HUES64 (cell line): ENCODE results near the gene ZDHHC24.
"Not testable (repeated sequence)": the region's sequence is repeated elsewhere in the genome, so short reads cannot be mapped to it uniquely, and the experiment has no call there.

ENCODE experiments used
- H3K27ac ChIP-seq: 2 replicates; pipeline ENCODE4 v1.7.0; 2013; ENCODE audit warnings: low read depth, low read length, inconsistent platforms
- H3K27me3 ChIP-seq: 2 replicates; pipeline ENCODE4 v1.6.1; 2013; ENCODE audit warnings: mild to moderate bottlenecking, low read length; ENCODE audit not compliant: insufficient read depth
- H3K36me3 ChIP-seq: 2 replicates; pipeline ENCODE4 v1.6.1; 2013; ENCODE audit warnings: mild to moderate bottlenecking, low read length; ENCODE audit not compliant: insufficient read depth
- H3K4me1 ChIP-seq: 2 replicates; pipeline ENCODE4 v1.6.1; 2013; ENCODE audit warnings: mild to moderate bottlenecking, low read length, moderate library complexity; ENCODE audit not compliant: insufficient read depth
- H3K4me3 ChIP-seq: 2 replicates; pipeline ENCODE4 v1.5.1; 2013; ENCODE audit warnings: mild to moderate bottlenecking, low read length, moderate library complexity
- H3K9ac ChIP-seq: 2 replicates; pipeline ENCODE4 v1.6.1; 2013; ENCODE audit warnings: mild to moderate bottlenecking, low read depth, low read length
- H3K9me3 ChIP-seq: 2 replicates; pipeline ENCODE4 v1.6.1; 2013; ENCODE audit warnings: low read depth, low read length; ENCODE audit not compliant: insufficient read depth
- WGBS: fragments of 150-250, 120-280 bp; methylation state at CpG from one replicate; pipeline ENCODE4 v1.1.7; 2013; ENCODE audit warnings: missing lambda C conversion rate; 5-methylcytosine and 5-hydroxymethylcytosine counted together

The ZDHHC24 gene

DNA sequence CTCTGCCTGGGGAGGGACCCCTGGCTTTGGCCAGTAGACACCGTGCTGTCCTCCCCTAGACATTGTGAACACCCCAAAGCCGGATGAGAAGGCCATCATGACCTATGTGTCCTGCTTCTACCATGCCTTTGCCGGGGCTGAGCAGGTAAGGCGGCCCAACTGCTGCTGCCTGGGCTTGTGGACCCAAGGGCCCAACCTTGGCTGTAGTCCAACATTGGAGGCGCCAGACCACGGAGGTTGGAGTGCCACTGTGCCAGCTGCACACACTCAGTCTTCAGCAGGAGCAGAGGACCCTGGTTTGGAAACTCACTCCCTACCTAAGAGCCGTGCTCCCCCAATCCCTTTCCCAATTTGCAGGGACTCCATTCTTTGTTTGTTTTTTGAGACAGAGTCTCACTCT lies 10.2 kb upstream of the ZDHHC24 start:
- Histone ChIP-seq H3K4me3 (no peak overlapping the region), H3K27ac (no peak overlapping the region), H3K9me3 (no peaks in the 10 kb centered on the region), H3K36me3 (peaks cover 40% of the 10 kb centered on the region; the same call in 1 of the 2 replicates), H3K27me3 (no peaks in the 10 kb centered on the region), H3K9ac (no peak overlapping the region), H3K4me1 (no peaks in the 10 kb centered on the region)
- 96% methylated on average over 7 of the region's 7 CpGs for WGBS

DNA sequence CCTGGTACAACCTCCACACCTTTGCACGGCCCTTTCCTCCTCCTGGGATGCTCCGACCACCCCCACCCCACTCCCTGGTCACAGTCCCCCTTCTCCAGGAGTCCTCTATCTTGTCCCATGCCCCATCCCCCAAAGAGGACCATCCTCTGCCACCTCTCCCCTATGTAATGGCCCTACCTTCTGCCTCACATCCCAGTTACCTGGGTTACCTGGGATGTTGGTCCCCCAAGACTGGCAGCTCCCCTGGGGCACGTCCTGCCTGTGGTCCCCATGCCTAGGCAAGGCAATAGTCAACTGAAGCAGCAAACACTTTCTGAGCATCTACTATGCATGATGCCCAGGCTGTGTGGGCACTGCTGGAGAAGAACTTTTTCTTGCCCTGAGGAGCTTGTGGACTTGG lies 9.6 kb upstream of the ZDHHC24 start:
- Histone ChIP-seq H3K4me3 (no peak overlapping the region), H3K27ac (no peak overlapping the region), H3K9ac (no peak overlapping the region), H3K36me3 (peaks cover 34% of the 10 kb centered on the region; the same call in 1 of the 2 replicates), H3K4me1 (no peaks in the 10 kb centered on the region), H3K9me3 (no peaks in the 10 kb centered on the region), H3K27me3 (no peaks in the 10 kb centered on the region)
- 83% methylated on average over 3 of the region's 3 CpGs for WGBS

DNA sequence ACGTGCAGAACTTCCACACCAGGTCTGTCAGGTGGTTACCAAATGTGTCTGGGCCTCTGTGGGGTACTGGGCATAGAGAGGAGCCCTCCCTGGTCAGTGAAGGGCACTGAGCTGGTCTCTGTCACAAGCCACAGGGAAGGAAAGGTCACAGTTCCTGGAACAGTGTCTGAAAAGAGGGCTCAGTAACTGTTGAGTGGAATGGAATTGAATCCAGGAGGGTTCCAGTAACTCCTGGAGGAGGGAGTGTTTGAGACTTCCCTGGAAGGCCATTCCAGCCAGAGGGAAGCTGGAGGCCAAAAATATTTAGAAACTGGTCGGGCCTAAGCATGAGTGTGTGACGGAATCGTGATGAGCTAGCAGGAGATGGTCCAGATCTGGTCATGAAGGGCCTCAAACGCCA lies 8.8 kb upstream of the ZDHHC24 start:
- Histone ChIP-seq H3K4me3 (no peak overlapping the region), H3K36me3 (peaks cover 31% of the 10 kb centered on the region; the same call in 1 of the 2 replicates), H3K9ac (no peak overlapping the region), H3K27ac (no peak overlapping the region), H3K4me1 (no peaks in the 10 kb centered on the region), H3K9me3 (no peaks in the 10 kb centered on the region), H3K27me3 (no peaks in the 10 kb centered on the region)
- 93% methylated on average over 5 of the region's 5 CpGs for WGBS

DNA sequence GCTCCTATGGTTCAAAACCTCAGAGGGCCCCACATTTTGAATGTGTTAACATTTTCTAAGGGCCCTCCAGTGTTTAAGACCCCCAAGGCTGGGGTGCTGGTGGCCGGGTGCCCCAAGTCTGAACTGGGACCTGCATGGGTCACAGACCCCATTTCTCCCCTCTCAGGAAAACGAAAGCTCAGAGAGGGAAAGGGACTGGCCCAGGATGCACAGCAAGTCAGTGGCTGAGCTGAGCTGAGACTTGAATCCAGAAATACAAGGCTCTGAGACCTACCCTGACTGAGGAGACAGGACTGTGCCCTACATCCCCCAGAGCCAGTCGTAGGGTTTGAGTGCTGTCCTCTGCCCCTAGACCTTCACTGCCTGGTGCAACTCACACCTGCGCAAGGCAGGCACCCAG lies 5.0 kb upstream of the ZDHHC24 start:
- H3K4me1 ChIP-seq, result peaks cover 7% of the 10 kb centered on the region; the same call in 1 of the 2 replicates
- no peak overlapping the region for H3K4me3 ChIP-seq
- H3K27me3 ChIP-seq, result no peaks in the 10 kb centered on the region
- peaks cover 12% of the 10 kb centered on the region; the same call in 1 of the 2 replicates for H3K36me3 ChIP-seq
- no peak overlapping the region for H3K9ac ChIP-seq
- 93% methylated on average over 4 of the region's 4 CpGs for WGBS
- no peak overlapping the region for H3K27ac ChIP-seq
- H3K9me3 ChIP-seq, result no peaks in the 10 kb centered on the region

DNA sequence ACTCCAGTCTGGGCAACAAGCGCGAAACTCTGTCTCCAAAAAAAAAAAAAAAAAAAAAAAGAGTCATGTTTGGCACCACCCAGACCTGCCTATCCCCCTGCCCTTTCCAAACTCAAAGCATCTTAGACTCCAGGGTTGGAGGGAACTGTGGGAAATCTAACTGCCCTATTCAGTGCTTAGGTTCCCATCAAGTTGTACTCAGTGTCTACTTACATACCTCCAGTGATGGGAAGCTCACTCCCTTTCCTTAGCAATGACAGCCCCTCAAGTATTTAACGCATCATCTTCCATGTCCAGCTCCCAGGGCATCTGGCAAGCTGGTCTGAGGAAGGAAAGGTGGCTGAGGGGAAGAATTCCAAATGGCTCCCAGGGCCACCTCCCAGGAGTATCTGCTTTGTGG lies 3.8 kb upstream of the ZDHHC24 start:
- Histone ChIP-seq H3K27me3 (no peaks in the 10 kb centered on the region), H3K9ac (no peak overlapping the region), H3K9me3 (no peaks in the 10 kb centered on the region), H3K4me3 (no peak overlapping the region), H3K27ac (no peak overlapping the region), H3K36me3 (peaks cover 2% of the 10 kb centered on the region; the same call in 1 of the 2 replicates), H3K4me1 (peaks cover 10% of the 10 kb centered on the region)
- 90% methylated on average over 3 of the region's 3 CpGs for WGBS

DNA sequence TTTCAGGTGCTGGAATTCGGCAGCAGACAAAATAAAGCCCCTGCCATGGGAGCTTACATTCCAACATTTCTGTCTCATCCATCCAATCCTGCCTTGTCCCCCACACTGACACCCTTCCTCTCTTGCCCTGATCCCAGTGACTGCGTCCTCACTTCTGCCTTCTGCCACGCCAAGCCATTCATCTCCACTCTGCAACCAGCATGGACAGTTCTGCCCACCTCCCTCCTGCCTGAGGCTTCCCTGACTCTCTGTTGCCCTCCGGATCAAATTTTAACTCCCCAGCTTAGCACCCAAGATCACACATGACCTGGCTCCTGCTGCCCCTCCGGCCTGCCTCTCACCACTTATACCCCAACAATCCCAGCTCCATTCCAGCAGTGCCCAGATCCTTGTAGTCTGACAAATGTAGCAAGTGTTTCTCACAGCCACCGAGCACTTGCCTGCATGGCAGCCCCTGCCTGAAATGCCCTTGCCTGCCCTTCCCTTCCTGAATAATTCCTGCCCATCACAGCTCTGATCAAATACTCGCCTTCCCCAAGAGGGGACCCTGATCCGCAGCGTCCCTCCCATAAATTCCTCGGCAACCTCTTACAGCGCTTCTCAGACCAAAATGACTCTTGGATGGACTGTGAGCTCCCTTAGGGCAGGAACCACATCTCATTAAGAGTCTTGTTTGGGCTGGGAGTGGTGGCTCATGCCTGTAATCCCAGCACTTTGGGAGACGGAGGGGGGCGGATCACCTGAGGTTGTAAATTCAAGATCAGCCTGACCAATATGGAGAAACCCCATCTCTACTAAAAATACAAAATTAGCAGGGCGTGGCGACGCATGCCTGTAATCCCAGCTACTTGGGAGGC lies 3.2 kb upstream of the ZDHHC24 start:
- Histone ChIP-seq H3K9me3 (no peaks in the 10 kb centered on the region), H3K4me3 (no peak overlapping the region), H3K9ac (no peak overlapping the region), H3K27me3 (no peaks in the 10 kb centered on the region), H3K27ac (no peak overlapping the region), H3K36me3 (peaks cover 2% of the 10 kb centered on the region; the same call in 1 of the 2 replicates), H3K4me1 (peaks cover 10% of the 10 kb centered on the region)
- WGBS, result 77% methylated on average over 16 of the region's 16 CpGs

DNA sequence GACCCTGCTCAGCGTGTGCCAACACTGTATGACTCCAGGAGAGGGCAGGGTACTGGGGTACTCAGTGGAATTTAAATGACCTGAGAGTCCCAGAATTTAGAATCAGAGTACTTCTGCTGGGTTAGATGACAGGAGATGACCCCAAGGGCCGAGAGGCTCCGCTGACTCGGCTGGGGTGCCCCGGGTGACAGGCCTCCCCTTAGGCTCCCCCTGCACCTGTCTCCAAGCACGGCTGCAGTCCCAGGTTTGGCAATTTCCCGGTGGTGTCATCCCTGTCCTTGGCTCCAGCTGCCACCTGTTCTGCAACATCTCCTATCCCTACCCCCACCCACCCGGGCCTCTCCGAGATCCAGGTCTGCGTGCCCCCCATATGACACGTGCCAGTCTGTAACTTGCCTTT lies 2.2 kb upstream of the ZDHHC24 start:
- WGBS, result 78% methylated on average over 11 of the region's 11 CpGs
- no peak overlapping the region for H3K9ac ChIP-seq
- peak overlapping the region; percentile 87; the same call in 1 of the 2 replicates for H3K4me3 ChIP-seq
- H3K36me3 ChIP-seq, result no peaks in the 10 kb centered on the region
- H3K4me1 ChIP-seq, result peaks cover 10% of the 10 kb centered on the region
- H3K9me3 ChIP-seq, result no peaks in the 10 kb centered on the region
- H3K27me3 ChIP-seq, result no peaks in the 10 kb centered on the region
- H3K27ac ChIP-seq, result no peak overlapping the region

DNA sequence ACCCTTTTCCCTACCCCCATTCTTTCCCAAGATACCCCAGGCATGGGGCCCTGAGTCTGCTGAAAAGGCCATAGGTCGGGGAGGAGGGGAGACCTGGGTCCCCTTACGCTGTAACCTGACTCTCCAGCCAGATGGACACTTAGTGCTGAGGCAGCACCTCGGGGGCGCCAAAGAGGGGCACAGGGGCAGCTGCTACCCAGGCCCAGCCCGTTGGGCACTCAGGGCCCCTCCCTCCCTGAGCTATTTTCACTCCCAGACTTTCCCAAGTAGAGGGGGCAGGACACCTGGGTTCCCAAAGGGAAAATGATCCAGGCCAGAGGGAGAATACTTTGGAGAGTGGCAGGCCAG lies 1.8 kb upstream of the ZDHHC24 start:
- no peaks in the 10 kb centered on the region for H3K27me3 ChIP-seq
- WGBS, result 35% methylated on average over 5 of the region's 5 CpGs
- H3K4me1 ChIP-seq, result peaks cover 10% of the 10 kb centered on the region
- H3K36me3 ChIP-seq, result no peaks in the 10 kb centered on the region
- peak overlapping the region; percentile 87 for H3K4me3 ChIP-seq
- no peak overlapping the region for H3K9ac ChIP-seq
- H3K27ac ChIP-seq, result no peak overlapping the region
- no peaks in the 10 kb centered on the region for H3K9me3 ChIP-seq

DNA sequence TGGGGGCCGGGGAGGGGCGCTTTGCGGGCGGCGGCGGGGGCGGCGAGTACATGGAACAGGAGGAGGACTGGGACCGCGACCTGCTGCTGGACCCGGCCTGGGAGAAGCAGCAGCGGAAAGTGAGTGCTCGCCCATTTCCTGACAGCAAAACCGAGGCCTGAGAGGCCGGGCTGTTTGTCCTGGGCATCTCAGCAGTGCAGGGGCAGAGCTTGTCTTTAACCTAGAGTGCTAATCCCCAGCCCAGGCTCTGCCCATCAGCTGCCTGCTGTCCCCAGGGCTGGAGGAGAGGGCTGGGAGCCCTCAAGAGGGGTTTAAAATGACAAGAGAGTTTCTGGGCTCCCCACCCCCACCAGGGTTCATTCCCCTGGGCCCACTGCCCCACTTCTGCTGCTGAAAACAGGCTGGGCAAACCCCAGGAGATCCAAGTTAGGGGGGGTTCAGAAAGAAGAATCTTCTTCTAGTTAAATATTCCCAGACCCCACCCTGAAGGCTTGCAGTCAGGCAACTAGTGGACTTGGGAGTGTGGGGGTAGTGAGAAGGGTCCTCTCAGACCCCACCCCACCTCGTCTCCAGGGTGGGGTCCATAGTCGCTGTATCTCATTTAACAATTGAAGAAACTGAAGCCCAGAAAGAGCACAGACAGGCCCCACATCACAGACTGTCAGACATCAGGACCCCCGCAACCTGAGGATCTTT lies 1.3 kb upstream of the ZDHHC24 start:
- Histone ChIP-seq H3K36me3 (no peaks in the 10 kb centered on the region; the same call in 1 of the 2 replicates), H3K4me3 (peak overlapping the region; percentile 87), H3K27ac (no peak overlapping the region), H3K9me3 (no peaks in the 10 kb centered on the region), H3K4me1 (peaks cover 10% of the 10 kb centered on the region), H3K27me3 (no peaks in the 10 kb centered on the region), H3K9ac (no peak overlapping the region)
- 24% methylated on average over 18 of the region's 18 CpGs for WGBS

DNA sequence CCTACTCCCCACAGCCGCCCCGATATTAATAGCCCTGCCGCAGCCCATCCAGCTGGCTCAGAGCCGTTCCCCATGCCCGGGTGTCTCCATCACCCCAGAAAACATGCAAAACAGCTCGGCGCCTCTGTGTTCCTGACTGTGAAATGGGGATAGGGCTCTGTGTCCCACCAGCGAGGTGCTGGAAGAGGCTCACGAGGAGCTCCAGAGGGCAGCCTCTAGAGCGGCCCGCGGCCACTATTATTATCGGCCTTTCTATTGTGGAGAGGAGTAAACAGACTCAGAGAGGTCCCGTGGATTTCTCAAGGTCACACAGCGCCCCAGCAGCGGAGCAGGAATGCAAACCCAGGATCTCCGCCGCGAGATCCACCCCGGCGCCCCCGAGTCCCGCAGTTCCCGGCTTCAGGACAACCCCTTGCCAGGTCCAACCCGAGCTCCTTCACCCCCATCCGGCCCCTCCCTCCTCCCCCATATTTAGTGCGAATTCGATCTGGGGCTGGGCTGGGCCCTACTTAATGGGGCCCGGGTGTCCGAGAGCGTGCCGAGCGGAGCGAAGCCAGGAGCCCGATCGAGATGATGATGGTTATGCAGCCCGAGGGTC lies 619 bp upstream of the ZDHHC24 start, which contains the start of gene ACTN3:
TSS of gene ACTN3 (plus strand) at position 536 of the 598 bp plus-strand sequence. CDS start at position 571, 35 bp downstream.
- Histone ChIP-seq H3K9me3 (no peaks in the 10 kb centered on the region), H3K36me3 (no peaks in the 10 kb centered on the region; the same call in 1 of the 2 replicates), H3K27ac (peak within 1 kb of the TSS; percentile 55), H3K9ac (peak within 1 kb of the TSS; percentile 84), H3K4me1 (peaks cover 10% of the 10 kb centered on the region), H3K27me3 (no peaks in the 10 kb centered on the region), H3K4me3 (peak within 1 kb of the TSS; percentile 87)
- WGBS, result 2% methylated on average over 37 of the region's 37 CpGs

DNA sequence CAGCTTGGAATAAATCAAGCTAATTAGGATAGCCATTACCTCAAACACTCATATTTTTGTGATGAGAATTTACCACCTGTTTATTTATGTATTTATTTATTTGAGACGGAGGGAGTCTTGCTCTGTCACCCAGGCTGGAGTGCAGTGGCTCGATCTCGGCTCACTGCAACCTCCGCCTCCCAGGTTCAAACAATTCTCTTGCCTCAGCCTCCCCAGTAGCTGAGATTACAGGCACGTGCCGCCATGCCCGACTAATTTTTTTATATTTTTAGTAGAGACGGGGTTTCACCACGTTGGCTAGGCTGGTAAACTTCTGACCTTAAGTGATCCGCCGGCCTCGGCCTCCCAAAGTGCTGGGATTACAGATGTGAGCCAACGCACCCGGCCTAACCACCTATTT lies 896 bp downstream of the ZDHHC24 start:
- not testable (repeated sequence) for H3K27ac ChIP-seq, H3K9me3 ChIP-seq, H3K9ac ChIP-seq, H3K27me3 ChIP-seq, H3K36me3 ChIP-seq
- Histone ChIP-seq H3K4me3 (peak overlapping the region; percentile 87), H3K4me1 (peaks cover 10% of the 10 kb centered on the region)
- 89% methylated on average over 14 of the region's 14 CpGs for WGBS
